Tibial artery (tissue), 4 donors: ENCODE data around the gene PPEF2.
"Not testable (repeated sequence)": the region's sequence is repeated elsewhere in the genome, so short reads cannot be mapped to it uniquely, and the experiment has no call there.

Source experiments
- DNase-seq, 2 donors: peaks; one replicate each; pipeline ENCODE4 v3.0.0-alpha.2; 2019
- H3K27ac ChIP-seq, 2 donors: fragments of 200-600 bp; sonication (generic) in 1 of 2; 1 replicate in 1 of 2; 2 replicates in 1 of 2; pipeline ENCODE4 v1.5.1; 2018 to 2019; ENCODE audit warnings: mild to moderate bottlenecking in 1 of 2
- H3K27me3 ChIP-seq, 2 donors: fragments of 200-600 bp; sonication (generic) in 1 of 2; one replicate each; pipeline versions ENCODE4 v1.5.1 to v1.6.0; 2016 to 2019
- H3K36me3 ChIP-seq, 3 donors: fragments of 200-600 bp; sonication (generic) in 2 of 3; one replicate each; pipeline ENCODE4 v1.5.1; 2016 to 2019; ENCODE audit warnings: mild to moderate bottlenecking in 2 of 3
- H3K4me1 ChIP-seq, 4 donors: fragments of 200-600 bp; sonication (generic) in 2 of 4; 1 replicate in 3 of 4; 2 replicates in 1 of 4; pipeline ENCODE4 v1.5.1; 2016 to 2019
- H3K4me3 ChIP-seq, 2 donors: fragments of 200-600 bp; sonication (generic) in 1 of 2; 1 replicate in 1 of 2; 2 replicates in 1 of 2; pipeline ENCODE4 v1.5.1; 2018 to 2019; ENCODE audit warnings: mild to moderate bottlenecking in 2 of 2
- H3K9me3 ChIP-seq, 3 donors: fragments of 200-600 bp; sonication (generic) in 1 of 3; one replicate each; pipeline ENCODE4 v1.5.1; 2016 to 2019
- CTCF ChIP-seq, 2 experiments: fragments of 200-600 bp in 1 of 2; fragments of 450-650 bp in 1 of 2; IDR thresholded peaks; one replicate each; pipeline ENCODE4 v1.5.1; 2017 to 2019; ENCODE audit warnings: antibody characterized with exemption in 2 of 2, mild to moderate bottlenecking in 1 of 2, moderate library complexity in 1 of 2
- intact Hi-C: fragments of 100-400 bp; cut with DNase I; formaldehyde crosslinking; loops from one replicate; pipeline ENCODE4 v1.15.0; 2023; ENCODE audit warnings: low total_unique reads

The PPEF2 gene

GRCh38 chr4:75849461-75849860, 52.8 kb downstream of the PPEF2 start:
- TF ChIP-seq CTCF (IDR thresholded peaks at IDR 0.05): no peak
- no peak overlapping the region for H3K4me3 ChIP-seq
- DNase-seq: no peak
- H3K36me3 ChIP-seq: no peaks in the 10 kb centered on the region
- no peaks in the 10 kb centered on the region for H3K9me3 ChIP-seq
- H3K27ac ChIP-seq: no peak overlapping the region
- H3K4me1 ChIP-seq: peaks cover 0 to 11% (median 4%) of the 10 kb centered on the region in 4 donors
- intact Hi-C loops: no loop called here
- H3K27me3 ChIP-seq: no peaks in the 10 kb centered on the region

- no peak for TF ChIP-seq CTCF (IDR thresholded peaks at IDR 0.05)
- intact Hi-C loops: no loop called here
- no peaks in the 10 kb centered on the region for H3K36me3 ChIP-seq
These were observed 53.4 kb downstream of the PPEF2 start for GRCh38 chr4:75848891-75849290.

GRCh38 chr4:75848171-75848760, 54.0 kb downstream of the PPEF2 start:
- H3K36me3 ChIP-seq, H3K9me3 ChIP-seq, intact Hi-C loops, H3K27ac ChIP-seq, H3K4me3 ChIP-seq, H3K27me3 ChIP-seq: not testable (repeated sequence)
- DNase-seq: peak in 1 of 2 donors; percentile 33
- peak; percentile 52 to 57 for TF ChIP-seq CTCF (IDR thresholded peaks at IDR 0.05)
- H3K4me1 ChIP-seq: peaks cover 0 to 23% (median 9%) of the 10 kb centered on the region in 4 donors

More at GRCh38 chr4:75848891-75849290, 53.4 kb downstream of the PPEF2 start:
- peaks cover 0 to 17% (median 9%) of the 10 kb centered on the region in 4 donors for H3K4me1 ChIP-seq
- H3K27me3 ChIP-seq: no peaks in the 10 kb centered on the region
- DNase-seq: no peak
- no peak overlapping the region for H3K4me3 ChIP-seq
- H3K27ac ChIP-seq: no peak overlapping the region
- H3K9me3 ChIP-seq: no peaks in the 10 kb centered on the region

GRCh38 chr4:75845992-75846391, 56.3 kb downstream of the PPEF2 start:
- Histone ChIP-seq H3K4me1 (peaks cover 0 to 24% (median 9%) of the 10 kb centered on the region in 4 donors), H3K27me3 (no peaks in the 10 kb centered on the region), H3K36me3 (no peaks in the 10 kb centered on the region), H3K27ac (no peak overlapping the region), H3K9me3 (no peaks in the 10 kb centered on the region), H3K4me3 (no peak overlapping the region)
- intact Hi-C loops: no loop called here
- no peak for DNase-seq
- TF ChIP-seq CTCF (IDR thresholded peaks at IDR 0.05): no peak

- no peak overlapping the region for H3K4me3 ChIP-seq
- H3K27ac ChIP-seq: peak overlapping the region in 1 of 2 donors; percentile 49
- intact Hi-C loops: no loop called here
- no peaks in the 10 kb centered on the region for H3K36me3 ChIP-seq
- H3K27me3 ChIP-seq: no peaks in the 10 kb centered on the region
- peak in 1 of 2 donors; percentile 29 for DNase-seq
- peaks cover 0 to 24% (median 9%) of the 10 kb centered on the region in 4 donors for H3K4me1 ChIP-seq
- no peak for TF ChIP-seq CTCF (IDR thresholded peaks at IDR 0.05)
- no peaks in the 10 kb centered on the region for H3K9me3 ChIP-seq
These were observed 58.0 kb downstream of the PPEF2 start for GRCh38 chr4:75844151-75844662.
